ENCODE measurements around the gene CHID1.

- TF ChIP-seq POLR2A (IDR thresholded peaks at IDR 0.05) (no peak), CTCF (IDR thresholded peaks at IDR 0.05) (no peak)
Measured at GRCh38 chr11:852762-853161, 57.8 kb downstream of the CHID1 start.

Measured in upper lobe of left lung (tissue), 4 donors.